K562 (cell line): ENCODE results near the gene ZDHHC3. TPM values are rescaled to one million over a fixed set of nuclear protein-coding genes. Genes with fewer than 3 reads are reported as not detected.

Experiments used
- ARNT ChIP-seq, 2 experiments: fragments of 450-650 bp; IDR thresholded peaks; 2 replicates each; pipeline ENCODE4 v1.6.1; 2016; ENCODE audit warnings: mild to moderate bottlenecking in 1 of 2
- EP300 ChIP-seq: IDR thresholded peaks from 2 replicates; pipeline ENCODE4 v1.6.1; 2012; ENCODE audit warnings: low read length, improper control_type of control experiment
- LEF1 ChIP-seq: fragments of 450-650 bp; IDR thresholded peaks from 2 replicates; pipeline ENCODE4 v1.6.1; 2016; ENCODE audit warnings: mild to moderate bottlenecking
- TRIM25 ChIP-seq: fragments of 450-650 bp; IDR thresholded peaks from 2 replicates; pipeline ENCODE4 v1.7.0; 2016; ENCODE audit warnings: borderline replicate concordance
- ZBTB11 ChIP-seq, 3 experiments: fragments of 200-800 bp in 1 of 3; fragments of 250-450 bp in 1 of 3; fragments of 450-650 bp in 1 of 3; sonication (Bioruptor Pico) in 1 of 3; sonication (Bioruptor generic) in 1 of 3; formaldehyde crosslinking in 1 of 3; IDR thresholded peaks; 2 replicates each; pipeline versions ENCODE4 v1.6.1 to v1.8.0; 2016 to 2022; ENCODE audit warnings: mild to moderate bottlenecking in 2 of 3, missing genetic modification characterization in 2 of 3, missing compliant biosample characterization in 1 of 3, moderate library complexity in 1 of 3
- ZBTB26 ChIP-seq: fragments of 450-650 bp; formaldehyde crosslinking; IDR thresholded peaks from 2 replicates; pipeline ENCODE4 v1.4.0; 2022; ENCODE audit warnings: missing genetic modification characterization
- ZNF408 ChIP-seq: fragments of 250-450 bp; sonication (Bioruptor Pico); IDR thresholded peaks from 2 replicates; pipeline ENCODE4 v1.4.0; 2020; ENCODE audit warnings: low read depth, mild to moderate bottlenecking, moderate library complexity
- ZNF586 ChIP-seq: fragments of 450-650 bp; formaldehyde crosslinking; conservative IDR thresholded peaks from 2 replicates; pipeline ENCODE4 v1.4.0; 2020; ENCODE audit warnings: mild to moderate bottlenecking, moderate library complexity
- polyA plus RNA-seq, 8 experiments: library from polyadenylated mRNA; depleted of rRNA in 4 of 8; stranded (reverse) in 5 of 8; unstranded in 3 of 8; fragments of >200 nt; fragmentation: Nextera tagmentation in 2 of 8; fragmentation: Illumina TruSeq in 1 of 8; extraction: Ambion mirVana in 2 of 8; extraction: Trizol in 1 of 8; gene quantifications; 2 replicates each; pipeline versions ENCODE4 v1.2.1 to v1.2.3, GENCODE V29; 2011 to 2014; ENCODE audit warnings: inconsistent platforms in 1 of 8, missing spikeins in 1 of 8
- total RNA-seq, 7 experiments: library from RNA; depleted of rRNA in 6 of 7; stranded (reverse); fragments of >200 nt in 6 of 7; fragmentation: Illumina TruSeq in 2 of 7; extraction: Trizol in 2 of 7; gene quantifications; 2 replicates each; pipeline versions ENCODE4 v1.2.1 to v1.2.3, GENCODE V29; 2011 to 2021; ENCODE audit warnings: low replicate concordance in 1 of 7

ZDHHC3 gene
- total and polyA plus RNA-seq, 9 of the 15 experiments (the other 6 are each of a cell fraction or from before 2014, with no cell fraction given) = 10.3 to 120 (median 67.2) TPM

- peak in 1 of 3 experiments; percentile 68; a peak in 2 of 6 replicates for TF ChIP-seq ZBTB11 (CRISPR knock-in tag; IDR thresholded peaks at IDR 0.05)
- peak; percentile 89 for TF ChIP-seq EP300
- TF ChIP-seq ARNT (IDR thresholded peaks at IDR 0.05) = peak in 1 of 2 experiments; percentile 72; a peak in 2 of 4 replicates
- no peak for TF ChIP-seq TRIM25
- no peak for TF ChIP-seq ZNF586 (CRISPR knock-in tag)
- TF ChIP-seq LEF1 = 0 out of 2 replicates have a peak, but pooled peaks have one; percentile 39
- TF ChIP-seq ZBTB26 = no peak
- TF ChIP-seq ZNF408 (CRISPR knock-in tag) = no peak
These were observed 7.5 kb downstream of the ZDHHC3 start (continued) for GRCh38 chr3:44968447-44968858.
